Left cardiac atrium (tissue), 4 donors: ENCODE results near the gene CEL. TPM values are rescaled to one million over a fixed set of nuclear protein-coding genes. Genes with fewer than 3 reads are reported as not detected.
A peak's percentile ranks its signal among the peaks of the same experiment; 100 is the strongest.
"Not testable (repeated sequence)": the region's sequence is repeated elsewhere in the genome, so short reads cannot be mapped to it uniquely, and the experiment has no call there.

Experiments
- ATAC-seq, 2 donors: fragments of 200-7000 bp; cut with Tn5 transposase; one replicate each; pipeline ENCODE4 v1.9.1; 2020; ENCODE audit warnings: mild to moderate bottlenecking in 2 of 2, moderate library complexity in 2 of 2
- DNase-seq: peaks from one replicate; pipeline ENCODE4 v3.0.0-alpha.2; 2020
- intact Hi-C, 2 donors: fragments of 100-400 bp; cut with DNase I; formaldehyde crosslinking; loops; one replicate each; pipeline versions ENCODE4 v1.14.1 to v1.15.1; 2022 to 2023
- long read RNA-seq: library from polyadenylated mRNA; unstranded; transcript quantifications from one replicate; pipeline ENCODE4 v2.0.0, GENCODE V29; 2021
- total RNA-seq, 2 donors: library from RNA; stranded (reverse); fragmentation: NEBNext Ultra II Directional; extraction: Animal tissue kit (Norgen Biotek cat#: 25700); gene quantifications; one replicate each; pipeline ENCODE4 v1.2.1, GENCODE V29; 2021
- donor health status: DM: no; HTN: yes; CAD: no.
- donor health status: DM: no; HTN: yes; CAD: no; lungs with severe emphysema.
- donor health status: DM: yes; HTN: yes; CAD: no.
- donor health status: Dilated cardiomyopathy.

Gene CEL
- total RNA-seq: 1 to 10 TPM; 2.5 to 8.8 TPM
- long read RNA-seq: 0 reads

- intact Hi-C loops, DNase-seq: not testable (repeated sequence)
- ATAC-seq: peak in 1 of 2 donors; percentile 11
Measured at GRCh38 chr9:133061764-133062145, at the start of gene CEL. TSS of gene CEL (plus strand) at chr9:133061981. CDS start at chr9:133062003, 22 bp downstream.

GRCh38 chr9:133014696-133015095 is 47.1 kb upstream of the CEL start:
- DNase-seq: no peak
- no peak for ATAC-seq
- intact Hi-C loops: no loop called here

DNA sequence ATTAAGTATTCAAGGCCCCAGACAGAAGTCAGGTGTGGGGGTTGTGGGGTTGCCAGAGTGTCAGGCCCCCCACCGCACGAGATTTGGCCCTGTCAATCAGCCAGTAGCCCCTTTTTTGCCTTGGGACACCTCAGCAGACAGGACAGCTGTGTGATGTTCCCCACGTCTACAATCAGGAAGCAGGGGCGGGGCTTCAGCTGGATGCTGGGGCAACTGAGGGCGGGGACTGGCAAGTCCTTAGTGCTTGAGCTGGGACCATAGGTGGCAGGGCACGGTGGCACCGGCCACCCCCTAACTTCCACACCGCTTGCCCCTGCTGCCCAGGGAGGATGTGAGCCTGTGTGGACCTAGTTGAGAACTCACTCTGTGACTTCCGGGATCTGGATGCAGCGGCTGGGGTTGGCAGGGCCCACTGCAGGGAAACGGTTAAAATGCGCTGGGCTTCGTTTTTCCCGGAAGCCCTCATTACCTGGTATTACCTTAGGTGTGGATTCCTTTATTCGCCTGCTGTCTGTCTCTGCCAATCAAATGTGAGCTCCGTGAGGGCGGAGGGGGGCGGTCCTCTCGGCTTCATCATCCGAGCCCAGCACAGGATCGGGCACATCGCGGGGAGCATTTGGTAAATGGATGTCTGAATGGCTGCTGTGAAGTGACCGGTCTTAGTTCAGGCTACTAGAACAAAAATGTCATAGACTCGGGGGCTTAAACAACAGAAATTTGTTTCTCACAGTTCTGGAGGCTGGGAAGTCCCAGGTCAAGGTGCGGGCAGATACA is 38.5 kb upstream of the CEL start:
- peak in 1 of 2 donors; percentile 26 for ATAC-seq
- intact Hi-C loops: no loop called here
- peak; percentile 35 for DNase-seq

- ATAC-seq: no peak
- intact Hi-C loops: no loop called here
Measured at GRCh38 chr9:133026426-133026825, 35.4 kb upstream of the CEL start.

DNA sequence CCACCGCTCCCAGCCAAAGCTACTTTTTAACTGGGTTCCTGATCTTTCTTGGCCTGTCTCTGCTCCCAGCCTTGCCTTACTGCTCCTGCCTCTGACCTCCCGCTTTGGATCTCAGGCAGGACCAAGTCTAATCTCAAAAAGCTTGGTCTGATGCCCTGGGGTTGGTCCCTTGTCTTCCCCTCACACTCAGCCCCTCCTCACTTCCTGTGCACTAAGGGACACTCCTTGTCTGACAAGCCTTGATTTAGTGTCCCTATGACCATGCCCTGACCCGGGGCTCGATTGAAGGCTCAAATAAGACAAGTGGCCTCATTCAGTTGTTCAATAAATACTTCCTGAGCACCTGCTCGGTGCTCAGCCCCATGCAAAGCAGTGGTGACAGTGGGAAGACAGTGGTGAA is 34.6 kb upstream of the CEL start:
- DNase-seq (no peak), ATAC-seq (no peak)
- intact Hi-C loops: no loop called here

More at GRCh38 chr9:133026426-133026825, 35.4 kb upstream of the CEL start:
- DNase-seq: no peak

DNA sequence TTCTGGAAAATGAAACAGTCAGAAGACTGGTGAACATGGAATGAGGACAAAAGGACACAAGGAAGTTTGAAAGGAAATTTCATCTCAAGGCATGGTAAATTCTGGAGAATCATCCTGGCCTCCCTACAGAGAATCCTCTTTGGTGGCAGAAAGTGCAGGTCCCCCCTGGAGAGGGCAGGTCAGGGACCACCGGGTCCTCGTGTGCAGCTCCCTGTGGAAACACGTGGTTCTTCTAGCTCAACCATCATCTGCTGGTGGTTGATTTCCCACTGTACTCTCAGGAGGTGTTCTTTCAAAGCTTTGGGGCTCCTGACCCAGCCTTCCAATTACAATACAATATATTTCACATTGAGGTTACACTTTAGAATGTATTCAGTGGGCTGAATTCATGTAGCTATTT is 33.6 kb upstream of the CEL start:
- DNase-seq (no peak), ATAC-seq (no peak)
- intact Hi-C loops: no loop called here

DNA sequence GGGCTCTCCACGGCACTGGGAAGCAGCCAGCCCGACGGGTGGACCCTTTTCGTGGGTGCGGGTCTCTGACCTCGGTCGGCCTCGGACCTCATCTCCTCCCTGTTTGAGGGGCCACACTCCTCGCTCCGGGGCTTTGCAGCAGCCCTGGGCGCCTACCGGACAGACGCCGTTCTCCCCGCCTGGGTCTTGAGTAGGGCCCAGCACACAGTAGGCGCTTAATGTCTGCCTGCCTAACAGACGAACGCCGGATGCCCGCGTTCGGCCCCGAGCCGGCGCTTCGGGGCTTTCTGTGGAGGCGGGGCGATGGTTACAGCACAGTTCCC is 31.8 kb upstream of the CEL start:
- intact Hi-C loops: no loop called here
- DNase-seq (no peak), ATAC-seq (peak in 1 of 2 donors; percentile 3)

DNA sequence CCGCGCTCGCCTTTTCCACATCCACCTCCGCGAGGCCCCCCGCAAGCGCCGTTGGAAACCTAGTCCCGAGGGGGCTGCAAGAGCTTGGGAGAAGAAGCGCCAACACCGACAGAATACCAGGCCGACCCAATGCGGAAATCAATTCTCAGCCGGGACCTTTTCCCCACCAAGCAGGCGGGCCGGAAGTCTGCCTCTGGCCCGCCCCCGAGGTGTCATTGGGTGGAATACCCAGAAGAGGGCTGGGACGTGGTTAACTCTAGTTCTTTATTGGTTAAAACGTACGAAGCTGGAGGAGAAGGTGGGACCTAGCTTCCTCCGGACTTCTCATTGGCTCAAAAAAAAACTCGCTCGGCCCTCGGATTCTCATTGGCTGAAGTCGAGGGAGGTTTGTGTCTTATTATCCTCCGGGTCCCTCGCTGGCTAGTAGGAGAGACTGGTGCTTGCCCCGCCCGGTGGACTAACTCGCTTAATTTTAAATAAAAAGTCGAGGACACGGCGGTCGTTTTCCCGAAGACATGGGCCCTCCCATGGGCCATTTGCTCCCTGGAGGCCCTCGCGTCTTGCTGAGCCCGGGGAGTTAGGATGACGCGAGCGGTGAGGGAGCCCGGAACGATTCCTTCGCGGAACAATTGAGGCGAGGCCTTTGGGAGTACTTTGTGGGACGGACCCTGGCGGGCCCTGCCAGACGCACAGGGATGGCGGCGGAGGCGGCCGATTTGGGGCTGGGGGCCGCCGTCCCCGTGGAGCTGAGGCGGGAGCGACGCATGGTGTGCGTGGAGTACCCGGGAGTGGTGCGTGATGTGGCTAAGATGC is 31.3 kb upstream of the CEL start, which contains the start of gene GTF3C5:
Gene GTF3C5 (plus strand): TSS at position 681 of the 813 bp plus-strand sequence. CDS start 15 bp downstream, at position 696.
- DNase-seq: peak; percentile 93

GRCh38 chr9:133031130-133031422 is 30.7 kb upstream of the CEL start:
- no peak for ATAC-seq
- intact Hi-C loops: no loop called here
- DNase-seq: no peak

More for the DNA sequence above, 31.3 kb upstream of the CEL start, which contains the start of gene GTF3C5:
- peak; percentile 99 for ATAC-seq
- intact Hi-C loops: no loop called here

GRCh38 chr9:133031496-133031911 is 30.3 kb upstream of the CEL start:
- intact Hi-C loops: no loop called here
- DNase-seq (no peak), ATAC-seq (no peak)

- DNase-seq (no peak), ATAC-seq (no peak)
- intact Hi-C loops: no loop called here
Measured at GRCh38 chr9:133032171-133032570, 29.6 kb upstream of the CEL start.

- DNase-seq: no peak
- no peak for ATAC-seq
- intact Hi-C loops: no loop called here
Measured at GRCh38 chr9:133035669-133036068, 26.1 kb upstream of the CEL start.

DNA sequence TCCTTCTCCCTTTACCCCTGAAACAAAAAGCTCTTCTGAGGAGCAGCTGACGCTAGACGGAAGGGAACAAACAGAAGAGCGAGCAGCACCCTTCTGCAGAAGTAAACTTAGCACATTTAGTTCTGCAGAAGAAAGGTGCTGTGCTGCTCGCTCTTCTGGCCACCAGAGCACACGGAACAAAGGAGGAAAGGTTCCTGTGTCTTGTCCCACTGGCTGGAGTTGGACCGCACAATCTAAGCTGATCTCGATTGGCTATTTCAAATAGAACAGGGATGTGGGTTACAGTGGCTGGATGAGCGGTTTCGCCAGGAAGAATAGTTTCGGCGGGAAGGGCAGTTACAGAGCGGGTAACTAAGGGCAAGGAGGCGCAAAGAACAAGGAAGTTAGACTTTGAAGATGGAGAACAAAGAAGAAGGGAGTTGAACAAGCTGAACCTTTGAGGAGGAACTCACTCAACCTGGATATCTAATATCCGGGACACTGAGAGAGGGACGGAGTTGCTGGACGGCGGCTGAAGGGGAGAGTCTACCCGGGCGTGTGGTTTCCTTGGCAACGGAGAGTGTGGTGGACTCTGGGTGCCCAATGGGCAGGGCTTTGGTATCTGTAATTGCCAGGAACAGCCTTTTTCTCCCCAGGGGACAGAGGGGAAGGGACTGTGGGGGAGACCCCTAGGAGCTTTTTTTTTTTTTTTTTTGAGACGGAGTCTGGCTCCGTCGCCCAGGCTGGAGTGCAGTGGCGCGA is 23.8 kb upstream of the CEL start:
- intact Hi-C loops: no loop called here
- no peak for ATAC-seq

GRCh38 chr9:133040892-133041479 is 20.8 kb upstream of the CEL start:
- ATAC-seq: not testable (repeated sequence)
- DNase-seq: peak; percentile 56
- intact Hi-C loops: loop anchor here in 1 of 2 donors (10.0 kb wide), 1 partner anchor 104 kb away; no protein-coding TSS in a partner anchor

More for the DNA sequence above, 23.8 kb upstream of the CEL start:
- DNase-seq: no peak

DNA sequence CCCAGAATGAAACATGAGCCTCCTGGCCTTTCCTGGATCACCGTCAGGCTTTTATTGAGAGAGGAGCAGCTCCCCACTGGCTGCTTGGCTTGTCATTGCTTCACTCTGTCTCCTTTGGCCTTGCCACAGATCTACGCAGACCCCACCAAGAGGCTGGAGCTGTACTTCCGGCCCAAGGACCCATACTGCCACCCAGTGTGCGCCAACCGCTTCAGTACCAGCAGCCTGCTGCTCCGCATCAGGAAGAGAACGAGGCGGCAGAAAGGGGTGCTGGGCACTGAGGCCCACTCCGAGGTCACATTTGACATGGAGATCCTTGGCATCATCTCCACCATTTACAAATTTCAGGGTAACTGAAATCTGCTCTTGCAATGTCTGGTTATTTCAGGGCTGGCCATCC is 19.8 kb upstream of the CEL start:
- DNase-seq (no peak), ATAC-seq (no peak)
- intact Hi-C loops: loop anchor here in 1 of 2 donors (10.0 kb wide), 1 partner anchor 103 kb away; no protein-coding TSS in a partner anchor

DNA sequence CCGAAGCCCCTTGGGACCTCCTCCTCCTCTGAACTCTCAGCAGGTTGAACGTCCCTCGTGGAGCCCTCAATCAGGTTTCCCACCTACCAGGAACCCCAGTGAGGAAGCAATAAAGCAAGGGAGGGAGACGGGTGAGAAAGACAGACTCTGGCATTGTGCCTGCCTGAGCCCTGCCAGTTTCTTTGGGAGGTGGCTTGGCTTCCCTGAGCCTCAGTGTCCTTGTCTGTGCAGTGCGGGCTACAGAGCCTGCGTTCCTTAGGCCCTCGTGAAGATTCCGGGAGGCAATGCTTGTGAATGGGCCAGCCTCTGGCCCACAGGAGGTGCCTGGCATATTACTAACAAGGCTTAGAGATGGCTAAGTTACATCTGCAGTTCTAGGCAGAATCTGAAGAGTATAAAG is 19.1 kb upstream of the CEL start:
- ATAC-seq (no peak), DNase-seq (no peak)
- intact Hi-C loops: loop anchor here in 1 of 2 donors (10.0 kb wide), 1 partner anchor 102 kb away; no protein-coding TSS in a partner anchor

DNA sequence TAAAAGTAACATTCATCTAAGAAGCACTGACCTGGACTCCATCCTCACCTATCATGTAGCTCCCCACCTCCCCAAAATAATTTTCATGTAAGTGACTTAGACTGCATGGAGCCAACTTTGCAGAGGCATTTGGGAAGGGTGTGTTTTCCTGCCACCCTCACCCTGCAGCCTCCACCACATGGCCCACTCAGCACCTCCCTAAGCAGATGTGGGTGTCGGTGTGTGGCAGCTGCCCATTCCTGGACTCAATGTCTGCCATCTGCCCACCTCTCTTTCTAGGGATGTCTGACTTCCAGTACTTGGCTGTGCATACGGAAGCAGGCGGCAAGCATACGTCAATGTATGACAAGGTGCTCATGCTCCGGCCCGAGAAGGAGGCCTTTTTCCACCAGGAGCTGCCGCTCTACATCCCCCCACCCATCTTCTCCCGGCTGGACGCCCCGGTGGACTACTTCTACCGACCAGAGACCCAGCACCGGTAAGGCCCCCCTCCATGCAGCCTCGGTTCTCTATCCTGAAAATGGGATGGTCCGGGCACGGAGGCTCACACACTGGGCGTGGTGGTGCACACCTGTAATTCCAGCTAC is 18.2 kb upstream of the CEL start:
- DNase-seq (no peak), ATAC-seq (no peak)
- intact Hi-C loops: loop anchor here in 1 of 2 donors (10.0 kb wide), 1 partner anchor 101 kb away; no protein-coding TSS in a partner anchor

DNA sequence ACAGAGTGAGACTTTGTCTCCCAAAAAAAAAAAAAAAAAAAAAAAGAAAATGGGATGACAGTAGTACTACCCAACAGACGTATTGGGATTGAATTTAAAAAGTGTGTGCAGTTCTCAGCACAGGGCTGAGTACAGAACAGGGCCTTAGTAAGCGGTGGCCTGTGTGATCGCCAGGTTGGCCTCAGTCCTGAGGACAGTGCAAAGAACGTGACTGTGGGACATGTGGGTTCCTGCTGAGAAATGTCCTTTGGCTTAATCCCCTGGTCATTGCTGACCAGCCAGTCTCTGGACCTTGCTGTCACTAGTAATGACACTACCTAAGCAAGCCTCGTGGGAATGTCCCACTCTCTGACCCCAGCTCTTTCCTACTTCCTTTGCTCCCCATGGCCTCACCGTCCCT is 17.7 kb upstream of the CEL start:
- intact Hi-C loops: loop anchor here in 1 of 2 donors (10.0 kb wide), 1 partner anchor 101 kb away; no protein-coding TSS in a partner anchor
- ATAC-seq: no peak
- DNase-seq: no peak

DNA sequence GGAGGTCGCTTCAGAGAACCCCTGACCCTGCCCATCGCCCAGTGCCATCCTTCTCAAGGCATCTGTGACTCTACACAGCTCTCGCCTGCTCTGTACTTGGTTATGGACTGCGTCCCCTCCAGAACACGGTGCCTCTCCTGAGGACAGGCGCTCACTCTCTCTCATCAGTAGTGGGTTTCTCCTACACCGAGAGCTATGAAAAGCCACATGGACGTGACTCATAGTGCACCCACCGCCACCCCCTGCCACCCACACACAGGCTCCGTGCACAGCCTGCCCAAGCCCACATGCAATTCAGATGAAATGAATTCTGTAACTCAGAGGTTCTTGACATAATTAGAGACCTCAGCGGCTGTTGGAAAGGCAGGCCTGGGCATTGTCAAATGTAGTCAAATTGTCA is 17.1 kb upstream of the CEL start:
- ATAC-seq: no peak
- intact Hi-C loops: loop anchor here in 1 of 2 donors (10.0 kb wide), 1 partner anchor 100 kb away; no protein-coding TSS in a partner anchor
- no peak for DNase-seq
